Measurements from ENCODE around the gene FAM171A1.

GRCh38 chr10:15408557-15408956, 37.5 kb upstream of the FAM171A1 start:
- TF ChIP-seq POLR2A (IDR thresholded peaks at IDR 0.05; ENCODE audit: low read length) (no peak), GATA1 (IDR thresholded peaks at IDR 0.05; ENCODE audit: low read depth, low read length) (no peak)

Data from erythroblast (primary cell).